ENCODE measurements around the gene AVP. TPM values are rescaled to one million over a fixed set of nuclear protein-coding genes. Genes with fewer than 3 reads are reported as not detected.

AVP gene
- total and polyA plus RNA-seq, 9 of the 15 experiments (the other 6 are each of a cell fraction or from before 2014, with no cell fraction given): not detected

DNA sequence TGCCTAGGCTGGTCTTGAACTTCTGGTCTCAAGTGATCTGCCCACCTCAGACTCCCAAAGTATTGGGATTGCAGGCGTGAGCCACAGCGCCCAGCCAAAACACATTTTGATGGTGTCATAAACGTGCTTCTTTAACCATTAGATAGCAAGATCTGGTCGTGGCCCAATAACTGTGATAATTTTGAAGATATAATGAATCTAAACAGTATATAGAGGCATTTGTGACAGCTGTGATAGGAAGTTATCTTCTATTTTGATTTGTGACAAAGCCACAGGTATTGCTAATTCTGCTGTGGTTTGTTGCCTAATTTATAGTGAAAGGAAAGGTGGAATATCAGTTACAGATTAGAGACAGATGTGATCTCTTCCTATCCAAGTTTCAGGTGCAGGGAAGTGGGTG, 13.8 kb downstream of the AVP start (continued):
- TF ChIP-seq, protein P1, sequence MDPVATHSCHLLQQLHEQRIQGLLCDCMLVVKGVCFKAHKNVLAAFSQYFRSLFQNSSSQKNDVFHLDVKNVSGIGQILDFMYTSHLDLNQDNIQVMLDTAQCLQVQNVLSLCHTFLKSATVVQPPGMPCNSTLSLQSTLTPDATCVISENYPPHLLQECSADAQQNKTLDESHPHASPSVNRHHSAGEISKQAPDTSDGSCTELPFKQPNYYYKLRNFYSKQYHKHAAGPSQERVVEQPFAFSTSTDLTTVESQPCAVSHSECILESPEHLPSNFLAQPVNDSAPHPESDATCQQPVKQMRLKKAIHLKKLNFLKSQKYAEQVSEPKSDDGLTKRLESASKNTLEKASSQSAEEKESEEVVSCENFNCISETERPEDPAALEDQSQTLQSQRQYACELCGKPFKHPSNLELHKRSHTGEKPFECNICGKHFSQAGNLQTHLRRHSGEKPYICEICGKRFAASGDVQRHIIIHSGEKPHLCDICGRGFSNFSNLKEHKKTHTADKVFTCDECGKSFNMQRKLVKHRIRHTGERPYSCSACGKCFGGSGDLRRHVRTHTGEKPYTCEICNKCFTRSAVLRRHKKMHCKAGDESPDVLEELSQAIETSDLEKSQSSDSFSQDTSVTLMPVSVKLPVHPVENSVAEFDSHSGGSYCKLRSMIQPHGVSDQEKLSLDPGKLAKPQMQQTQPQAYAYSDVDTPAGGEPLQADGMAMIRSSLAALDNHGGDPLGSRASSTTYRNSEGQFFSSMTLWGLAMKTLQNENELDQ (CRISPR knock-in tag; IDR thresholded peaks at IDR 0.05; ENCODE audit: borderline replicate concordance): no peak
- TF ChIP-seq, protein P2, sequence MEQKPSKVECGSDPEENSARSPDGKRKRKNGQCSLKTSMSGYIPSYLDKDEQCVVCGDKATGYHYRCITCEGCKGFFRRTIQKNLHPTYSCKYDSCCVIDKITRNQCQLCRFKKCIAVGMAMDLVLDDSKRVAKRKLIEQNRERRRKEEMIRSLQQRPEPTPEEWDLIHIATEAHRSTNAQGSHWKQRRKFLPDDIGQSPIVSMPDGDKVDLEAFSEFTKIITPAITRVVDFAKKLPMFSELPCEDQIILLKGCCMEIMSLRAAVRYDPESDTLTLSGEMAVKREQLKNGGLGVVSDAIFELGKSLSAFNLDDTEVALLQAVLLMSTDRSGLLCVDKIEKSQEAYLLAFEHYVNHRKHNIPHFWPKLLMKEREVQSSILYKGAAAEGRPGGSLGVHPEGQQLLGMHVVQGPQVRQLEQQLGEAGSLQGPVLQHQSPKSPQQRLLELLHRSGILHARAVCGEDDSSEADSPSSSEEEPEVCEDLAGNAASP (IDR thresholded peaks at IDR 0.05): no peak
- TF ChIP-seq, protein P3, sequence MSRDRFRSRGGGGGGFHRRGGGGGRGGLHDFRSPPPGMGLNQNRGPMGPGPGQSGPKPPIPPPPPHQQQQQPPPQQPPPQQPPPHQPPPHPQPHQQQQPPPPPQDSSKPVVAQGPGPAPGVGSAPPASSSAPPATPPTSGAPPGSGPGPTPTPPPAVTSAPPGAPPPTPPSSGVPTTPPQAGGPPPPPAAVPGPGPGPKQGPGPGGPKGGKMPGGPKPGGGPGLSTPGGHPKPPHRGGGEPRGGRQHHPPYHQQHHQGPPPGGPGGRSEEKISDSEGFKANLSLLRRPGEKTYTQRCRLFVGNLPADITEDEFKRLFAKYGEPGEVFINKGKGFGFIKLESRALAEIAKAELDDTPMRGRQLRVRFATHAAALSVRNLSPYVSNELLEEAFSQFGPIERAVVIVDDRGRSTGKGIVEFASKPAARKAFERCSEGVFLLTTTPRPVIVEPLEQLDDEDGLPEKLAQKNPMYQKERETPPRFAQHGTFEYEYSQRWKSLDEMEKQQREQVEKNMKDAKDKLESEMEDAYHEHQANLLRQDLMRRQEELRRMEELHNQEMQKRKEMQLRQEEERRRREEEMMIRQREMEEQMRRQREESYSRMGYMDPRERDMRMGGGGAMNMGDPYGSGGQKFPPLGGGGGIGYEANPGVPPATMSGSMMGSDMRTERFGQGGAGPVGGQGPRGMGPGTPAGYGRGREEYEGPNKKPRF (IDR thresholded peaks at IDR 0.05; ENCODE audit: low read depth, low read length): no peak
- TF ChIP-seq ZNF766 (CRISPR knock-in tag; conservative IDR thresholded peaks at IDR 0.05) (no peak), ZNF140 (CRISPR knock-in tag; IDR thresholded peaks at IDR 0.05) (no peak), ZFPM2 (CRISPR knock-in tag; IDR thresholded peaks at IDR 0.05) (no peak), MEF2A (IDR thresholded peaks at IDR 0.05; ENCODE audit: control insufficient read depth, low read depth, low read length) (no peak), ZFP1 (CRISPR knock-in tag; IDR thresholded peaks at IDR 0.05) (no peak), ZBTB1 (CRISPR knock-in tag; IDR thresholded peaks at IDR 0.05; ENCODE audit: borderline replicate concordance, low read depth) (no peak), KLF10 (CRISPR knock-in tag; IDR thresholded peaks at IDR 0.05) (no peak), PRMT5 (CRISPR knock-in tag; IDR thresholded peaks at IDR 0.05) (no peak), ZNF384 (IDR thresholded peaks at IDR 0.05; ENCODE audit: low read depth, low read length) (no peak), WHSC1 (IDR thresholded peaks at IDR 0.05; ENCODE audit: low read length) (no peak)

Measured in K562 (cell line).